Neuronal stem cell (in vitro differentiated cells): ENCODE data around the gene KCNH5.

Source experiments
- DNase-seq: peaks from one replicate; pipeline ENCODE4 v3.0.0-alpha.2; 2013; ENCODE audit warnings: low spot score
- H2AFZ ChIP-seq: one replicate; pipeline ENCODE4 v1.6.1; 2013; ENCODE audit warnings: mild to moderate bottlenecking, low read length, inconsistent platforms
- H2AK5ac ChIP-seq: 2 replicates; pipeline ENCODE4 v1.6.1; 2013; ENCODE audit warnings: low read depth, mild to moderate bottlenecking, inconsistent platforms, low read length, moderate library complexity, mixed read lengths
- H2BK120ac ChIP-seq: 2 replicates; pipeline ENCODE4 v1.6.1; 2013; ENCODE audit warnings: low read depth, mild to moderate bottlenecking, inconsistent platforms, low read length, moderate library complexity, mixed read lengths
- H2BK12ac ChIP-seq: one replicate; pipeline ENCODE4 v1.6.1; 2013; ENCODE audit warnings: low read length, inconsistent platforms
- H2BK15ac ChIP-seq: 2 replicates; pipeline ENCODE4 v1.6.1; 2013; ENCODE audit warnings: mild to moderate bottlenecking, low read length, inconsistent platforms, mixed read lengths
- H2BK5ac ChIP-seq: one replicate; pipeline ENCODE4 v1.6.1; 2013; ENCODE audit warnings: inconsistent platforms, mild to moderate bottlenecking, low read length, moderate library complexity
- H3K14ac ChIP-seq: one replicate; pipeline ENCODE4 v1.6.1; 2013; ENCODE audit warnings: low read length, inconsistent platforms
- H3K18ac ChIP-seq: 2 replicates; pipeline ENCODE4 v1.6.1; 2013; ENCODE audit warnings: low read length, inconsistent platforms
- H3K23ac ChIP-seq: 2 replicates; pipeline ENCODE4 v1.6.1; 2013; ENCODE audit warnings: low read depth, mild to moderate bottlenecking, mixed read lengths, low read length, inconsistent platforms; ENCODE audit not compliant: poor library complexity
- H3K27ac ChIP-seq: replicated peaks from 3 replicates; pipeline ENCODE4 v1.5.1; 2013; ENCODE audit warnings: low read length, inconsistent platforms
- H3K27me3 ChIP-seq, 3 experiments: 2 replicates each; pipeline ENCODE4 v1.6.1; 2013; ENCODE audit warnings: low read length in 3 of 3, mild to moderate bottlenecking in 2 of 3, inconsistent platforms in 1 of 3, low read depth in 1 of 3, mixed read lengths in 1 of 3, moderate library complexity in 1 of 3; ENCODE audit not compliant: control insufficient read depth in 3 of 3, insufficient read depth in 3 of 3
- H3K36me3 ChIP-seq, 2 donors: replicated peaks in 1 of 2; 2 replicates each; pipeline ENCODE4 v1.6.1; 2013; ENCODE audit warnings: low read length in 2 of 2; ENCODE audit not compliant: control insufficient read depth in 2 of 2, insufficient read depth in 2 of 2
- H3K4ac ChIP-seq: 2 replicates; pipeline ENCODE4 v1.6.1; 2013; ENCODE audit warnings: inconsistent platforms, mild to moderate bottlenecking, low read length, moderate library complexity
- H3K4me1 ChIP-seq, 2 donors: 1 replicate in 1 of 2; 2 replicates in 1 of 2; pipeline ENCODE4 v1.6.1; 2013; ENCODE audit warnings: low read length in 2 of 2, low read depth in 1 of 2; ENCODE audit not compliant: control insufficient read depth in 2 of 2, insufficient read depth in 1 of 2
- H3K4me2 ChIP-seq: one replicate; pipeline ENCODE4 v1.6.1; 2013; ENCODE audit warnings: mild to moderate bottlenecking, low read length, inconsistent platforms; ENCODE audit not compliant: insufficient read depth, poor library complexity, severe bottlenecking
- H3K4me3 ChIP-seq, 2 donors: 2 replicates each; pipeline ENCODE4 v1.5.1; 2013; ENCODE audit warnings: low read length in 2 of 2, mild to moderate bottlenecking in 2 of 2, inconsistent platforms in 1 of 2, moderate library complexity in 1 of 2
- H3K79me1 ChIP-seq: one replicate; pipeline ENCODE4 v1.6.1; 2013; ENCODE audit warnings: low read depth, mild to moderate bottlenecking, inconsistent platforms, low read length, moderate library complexity
- H3K9ac ChIP-seq: one replicate; pipeline ENCODE4 v1.6.1; 2013; ENCODE audit warnings: mild to moderate bottlenecking, low read depth, low read length, inconsistent platforms; ENCODE audit not compliant: poor library complexity
- H3K9me3 ChIP-seq, 2 donors: replicated peaks in 1 of 2; 2 replicates each; pipeline versions ENCODE3 to v1.6.1; 2013; ENCODE audit warnings: low read length in 2 of 2, mild to moderate bottlenecking in 2 of 2, inconsistent platforms in 1 of 2, low read depth in 1 of 2, mixed read lengths in 1 of 2, moderate library complexity in 1 of 2; ENCODE audit not compliant: control insufficient read depth in 2 of 2, insufficient read depth in 1 of 2
- H4K8ac ChIP-seq: one replicate; pipeline ENCODE4 v1.6.1; 2013; ENCODE audit warnings: low read depth, mild to moderate bottlenecking, inconsistent platforms, low read length, moderate library complexity
- H4K91ac ChIP-seq: one replicate; pipeline ENCODE4 v1.6.1; 2013; ENCODE audit warnings: low read length, low read depth, mild to moderate bottlenecking, inconsistent platforms; ENCODE audit not compliant: poor library complexity
- WGBS, 2 donors: extraction: QIAGEN DNeasy Blood & Tissue Kit; methylation state at CpG; one replicate each; pipeline ENCODE4 v1.1.7; 2013; ENCODE audit warnings: missing lambda C conversion rate in 2 of 2, mixed read lengths in 1 of 2; ENCODE audit not compliant: insufficient read length in 2 of 2, insufficient replicate concordance in 1 of 2; ENCODE audit errors: extremely low coverage in 2 of 2; 5-methylcytosine and 5-hydroxymethylcytosine counted together

The KCNH5 gene

GRCh38 chr14:63011623-63012022 lies 33.6 kb downstream of the KCNH5 start:
- no peak overlapping the region for H4K91ac ChIP-seq
- WGBS, 2 donors, result no CpG with 5 or more reads among the region's 2 CpGs
- H3K27me3 ChIP-seq, result no peaks in the 10 kb centered on the region
- no peaks in the 10 kb centered on the region for H3K79me1 ChIP-seq
- no peak overlapping the region for H3K18ac ChIP-seq
- H2BK15ac ChIP-seq, result no peak overlapping the region
- no peaks in the 10 kb centered on the region for H3K36me3 ChIP-seq
- no peak overlapping the region for H2BK12ac ChIP-seq
- H2BK5ac ChIP-seq, result no peak overlapping the region
- no peak overlapping the region for H3K4me2 ChIP-seq
- H2BK120ac ChIP-seq, result no peak overlapping the region
- no peak overlapping the region for H3K23ac ChIP-seq
- H3K27ac ChIP-seq, result no peak overlapping the region
- no peak overlapping the region for H3K4ac ChIP-seq
- H3K4me1 ChIP-seq, result no peaks in the 10 kb centered on the region
- no peak overlapping the region for H2AK5ac ChIP-seq
- no peak for DNase-seq
- H3K4me3 ChIP-seq, result no peak overlapping the region
- H3K14ac ChIP-seq, result no peak overlapping the region
- no peak overlapping the region for H4K8ac ChIP-seq
- H2AFZ ChIP-seq, result no peak overlapping the region
- no peaks in the 10 kb centered on the region for H3K9me3 ChIP-seq
- no peak overlapping the region for H3K9ac ChIP-seq

GRCh38 chr14:63009495-63009894 lies 35.8 kb downstream of the KCNH5 start:
- H3K4me2 ChIP-seq, result no peak overlapping the region
- no CpG with 5 or more reads among the region's 2 CpGs for WGBS, 2 donors
- DNase-seq, result no peak
- no peak overlapping the region for H3K4ac ChIP-seq
- no peak overlapping the region for H2BK12ac ChIP-seq
- H2AK5ac ChIP-seq, result no peak overlapping the region
- H3K9ac ChIP-seq, result no peak overlapping the region
- H2BK15ac ChIP-seq, result no peak overlapping the region
- no peaks in the 10 kb centered on the region for H3K27me3 ChIP-seq
- no peak overlapping the region for H3K18ac ChIP-seq
- no peaks in the 10 kb centered on the region for H3K79me1 ChIP-seq
- H3K36me3 ChIP-seq, result no peaks in the 10 kb centered on the region
- no peak overlapping the region for H2BK5ac ChIP-seq
- no peak overlapping the region for H3K4me3 ChIP-seq
- H2AFZ ChIP-seq, result no peak overlapping the region
- H3K27ac ChIP-seq, result no peak overlapping the region
- H3K14ac ChIP-seq, result no peak overlapping the region
- H4K8ac ChIP-seq, result no peak overlapping the region
- H3K23ac ChIP-seq, result no peak overlapping the region
- H2BK120ac ChIP-seq, result no peak overlapping the region
- H3K9me3 ChIP-seq, result no peaks in the 10 kb centered on the region
- no peak overlapping the region for H4K91ac ChIP-seq
- no peaks in the 10 kb centered on the region for H3K4me1 ChIP-seq

- Histone ChIP-seq H3K27me3 (no peaks in the 10 kb centered on the region), H2AK5ac (no peak overlapping the region), H3K14ac (no peak overlapping the region), H2BK120ac (no peak overlapping the region), H2BK12ac (no peak overlapping the region), H4K91ac (no peak overlapping the region), H3K23ac (no peak overlapping the region), H3K18ac (no peak overlapping the region), H3K36me3 (no peaks in the 10 kb centered on the region), H3K4me2 (no peak overlapping the region), H2AFZ (no peak overlapping the region), H3K9me3 (no peaks in the 10 kb centered on the region), H3K27ac (no peak overlapping the region), H2BK5ac (no peak overlapping the region), H3K9ac (no peak overlapping the region), H3K4me3 (no peak overlapping the region), H4K8ac (no peak overlapping the region), H2BK15ac (no peak overlapping the region), H3K79me1 (no peaks in the 10 kb centered on the region), H3K4ac (no peak overlapping the region), H3K4me1 (no peaks in the 10 kb centered on the region)
- no peak for DNase-seq
- no CpG with 5 or more reads among the region's 2 CpGs for WGBS, 2 donors
These were observed 38.7 kb downstream of the KCNH5 start for GRCh38 chr14:63006531-63006930.

GRCh38 chr14:62994096-62994495 lies 51.2 kb downstream of the KCNH5 start:
- Histone ChIP-seq H3K4me1 (no peaks in the 10 kb centered on the region), H2AK5ac (no peak overlapping the region), H2BK120ac (no peak overlapping the region), H3K23ac (no peak overlapping the region), H2BK5ac (no peak overlapping the region), H3K36me3 (no peaks in the 10 kb centered on the region), H4K8ac (no peak overlapping the region), H3K14ac (no peak overlapping the region), H3K27me3 (no peaks in the 10 kb centered on the region), H3K27ac (no peak overlapping the region), H3K9me3 (no peaks in the 10 kb centered on the region), H3K9ac (no peak overlapping the region), H2BK12ac (no peak overlapping the region), H3K79me1 (no peaks in the 10 kb centered on the region), H4K91ac (no peak overlapping the region), H3K4ac (no peak overlapping the region), H2BK15ac (no peak overlapping the region), H3K18ac (no peak overlapping the region), H3K4me2 (no peak overlapping the region), H3K4me3 (no peak overlapping the region), H2AFZ (no peak overlapping the region)
- DNase-seq, result no peak
